Stomach (tissue), 4 donors: ENCODE results near the gene GRIP1.

Experiments used
- EP300 ChIP-seq: sonication (generic); formaldehyde crosslinking; IDR thresholded peaks from one replicate; pipeline ENCODE4 v1.6.1; 2017; ENCODE audit warnings: antibody characterized with exemption
- POLR2AphosphoS5 ChIP-seq, 3 donors: sonication (generic); formaldehyde crosslinking; IDR thresholded peaks; one replicate each; pipeline ENCODE4 v1.6.1; 2016; ENCODE audit warnings: antibody characterized with exemption in 3 of 3
- TF ChIP-seq, protein P1 (sequence below), 7 experiments: fragments of 450-650 bp in 4 of 7; fragments of 200-600 bp in 3 of 7; sonication (generic) in 3 of 7; IDR thresholded peaks; one replicate each; pipeline ENCODE4 v1.5.1; 2016 to 2019; ENCODE audit warnings: antibody characterized with exemption in 7 of 7, control low read depth in 2 of 7, mild to moderate bottlenecking in 1 of 7

- TF ChIP-seq, protein P1, sequence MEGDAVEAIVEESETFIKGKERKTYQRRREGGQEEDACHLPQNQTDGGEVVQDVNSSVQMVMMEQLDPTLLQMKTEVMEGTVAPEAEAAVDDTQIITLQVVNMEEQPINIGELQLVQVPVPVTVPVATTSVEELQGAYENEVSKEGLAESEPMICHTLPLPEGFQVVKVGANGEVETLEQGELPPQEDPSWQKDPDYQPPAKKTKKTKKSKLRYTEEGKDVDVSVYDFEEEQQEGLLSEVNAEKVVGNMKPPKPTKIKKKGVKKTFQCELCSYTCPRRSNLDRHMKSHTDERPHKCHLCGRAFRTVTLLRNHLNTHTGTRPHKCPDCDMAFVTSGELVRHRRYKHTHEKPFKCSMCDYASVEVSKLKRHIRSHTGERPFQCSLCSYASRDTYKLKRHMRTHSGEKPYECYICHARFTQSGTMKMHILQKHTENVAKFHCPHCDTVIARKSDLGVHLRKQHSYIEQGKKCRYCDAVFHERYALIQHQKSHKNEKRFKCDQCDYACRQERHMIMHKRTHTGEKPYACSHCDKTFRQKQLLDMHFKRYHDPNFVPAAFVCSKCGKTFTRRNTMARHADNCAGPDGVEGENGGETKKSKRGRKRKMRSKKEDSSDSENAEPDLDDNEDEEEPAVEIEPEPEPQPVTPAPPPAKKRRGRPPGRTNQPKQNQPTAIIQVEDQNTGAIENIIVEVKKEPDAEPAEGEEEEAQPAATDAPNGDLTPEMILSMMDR (IDR thresholded peaks at IDR 0.05) = no peak
- TF ChIP-seq POLR2AphosphoS5 (IDR thresholded peaks at IDR 0.05) (no peak), EP300 (no peak)
Measured at GRCh38 chr12:66589095-66589494, 89.8 kb downstream of the GRIP1 start.
